ENCODE data around the gene PLPPR4. TPM values are rescaled to one million over a fixed set of nuclear protein-coding genes. Genes with fewer than 3 reads are reported as not detected.

PLPPR4 gene
- total RNA-seq, 4 donors from 2014 or later, result 0.66 to 3.9 (median 2.8) TPM

- H3K9me3 ChIP-seq, result no peaks in the 10 kb centered on the region
- no peak overlapping the region for H3K27ac ChIP-seq
- 88 to 100% methylated on average over 1 of the region's 1 CpG for WGBS, 2 donors
- H3K4me3 ChIP-seq, result no peak overlapping the region
- H3K4me1 ChIP-seq, result no peaks in the 10 kb centered on the region
- no peaks in the 10 kb centered on the region for H3K27me3 ChIP-seq
- no peak for DNase-seq (ENCODE audit: low spot score in 2 of 2)
- no peaks in the 10 kb centered on the region for H3K36me3 ChIP-seq
- TF ChIP-seq CTCF (IDR thresholded peaks at IDR 0.05) (no peak), POLR2A (IDR thresholded peaks at IDR 0.05) (no peak), EP300 (IDR thresholded peaks at IDR 0.05) (no peak)
Observed at GRCh38 chr1:99315305-99315704, 51.0 kb downstream of the PLPPR4 start.

DNA sequence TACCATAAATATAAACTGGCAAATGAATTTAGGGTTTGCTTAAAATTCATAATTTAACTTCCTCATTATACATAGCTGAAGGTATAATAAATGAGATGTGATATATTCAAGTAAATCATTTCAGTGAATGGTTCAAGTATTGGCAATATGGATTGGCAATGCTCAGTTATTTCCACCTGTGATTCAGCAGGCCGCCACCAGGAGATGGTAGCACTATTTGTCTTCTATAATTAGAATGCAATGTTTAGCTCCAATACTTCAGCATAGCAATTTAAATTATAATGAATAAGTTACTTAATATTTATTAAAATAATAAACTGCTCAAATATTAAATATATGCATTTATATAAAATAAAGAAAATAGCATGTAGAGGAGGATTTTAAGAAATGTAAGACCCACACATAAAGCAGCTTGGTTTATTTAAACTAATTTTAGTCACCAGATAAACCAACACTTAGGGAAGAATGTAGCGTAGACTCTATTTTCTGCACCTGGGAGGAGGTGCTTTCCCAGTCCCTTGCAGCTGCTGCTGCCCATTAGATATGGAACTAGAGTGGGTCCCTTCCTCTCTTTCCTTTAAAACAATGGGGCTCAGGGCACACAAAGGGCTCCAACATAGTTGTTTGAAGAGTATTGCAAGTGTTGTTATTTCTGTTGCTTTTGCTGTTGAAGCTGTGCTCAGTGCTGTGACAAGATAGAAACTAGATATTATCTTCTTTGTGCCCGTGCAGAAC is 62.1 kb downstream of the PLPPR4 start:
- Histone ChIP-seq H3K27me3 (no peaks in the 10 kb centered on the region), H3K4me1 (no peaks in the 10 kb centered on the region), H3K4me3 (no peak overlapping the region), H3K36me3 (no peaks in the 10 kb centered on the region), H3K27ac (no peak overlapping the region), H3K9me3 (no peaks in the 10 kb centered on the region)
- WGBS, 2 donors, result 76 to 89% methylated on average over 3 of the region's 3 CpGs
- no peak for TF ChIP-seq POLR2A (IDR thresholded peaks at IDR 0.05)
- TF ChIP-seq CTCF (IDR thresholded peaks at IDR 0.05), result peak in 1 of 5 experiments; percentile 4
- no peak for TF ChIP-seq EP300 (IDR thresholded peaks at IDR 0.05)
- no peak for DNase-seq (ENCODE audit: low spot score in 2 of 2)

- H3K27ac ChIP-seq, result no peak overlapping the region
- 83 to 89% methylated on average over 3 of the region's 3 CpGs for WGBS, 2 donors
- H3K36me3 ChIP-seq, result no peaks in the 10 kb centered on the region
- H3K9me3 ChIP-seq, result no peaks in the 10 kb centered on the region
- no peaks in the 10 kb centered on the region for H3K4me1 ChIP-seq
- no peak for TF ChIP-seq EP300 (IDR thresholded peaks at IDR 0.05)
- TF ChIP-seq CTCF (IDR thresholded peaks at IDR 0.05), result no peak
- no peak for TF ChIP-seq POLR2A (IDR thresholded peaks at IDR 0.05)
- no peak overlapping the region for H3K4me3 ChIP-seq
- DNase-seq (ENCODE audit: low spot score in 2 of 2), result no peak
- H3K27me3 ChIP-seq, result no peaks in the 10 kb centered on the region
Observed at GRCh38 chr1:99327357-99327756, 63.1 kb downstream of the PLPPR4 start.

DNA sequence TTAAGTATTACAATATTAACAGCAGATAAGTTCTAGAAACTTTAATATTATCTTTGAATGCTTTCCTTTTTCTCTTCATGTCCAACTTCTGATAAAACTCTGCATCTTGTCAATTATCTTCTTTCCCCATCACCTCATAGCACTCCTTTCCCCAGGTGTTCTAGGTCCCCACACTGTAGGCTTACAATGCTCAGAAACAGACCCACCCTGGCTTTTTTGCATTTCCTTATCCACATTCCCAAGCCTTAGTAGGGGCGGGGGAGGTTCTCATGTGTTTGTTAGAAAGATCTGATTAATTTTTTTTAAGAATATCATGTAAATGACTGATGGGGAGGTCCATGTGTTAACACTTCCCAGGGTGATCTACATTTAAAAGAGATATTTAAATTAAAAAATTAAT is 63.9 kb downstream of the PLPPR4 start:
- Histone ChIP-seq H3K27ac (no peak overlapping the region), H3K9me3 (no peaks in the 10 kb centered on the region), H3K36me3 (no peaks in the 10 kb centered on the region), H3K4me1 (no peaks in the 10 kb centered on the region), H3K4me3 (no peak overlapping the region), H3K27me3 (no peaks in the 10 kb centered on the region)
- TF ChIP-seq CTCF (IDR thresholded peaks at IDR 0.05), result no peak
- no peak for TF ChIP-seq EP300 (IDR thresholded peaks at IDR 0.05)
- no peak for TF ChIP-seq POLR2A (IDR thresholded peaks at IDR 0.05)
- WGBS, 2 donors, result 83 to 89% methylated on average over 1 of the region's 1 CpG
- no peak for DNase-seq (ENCODE audit: low spot score in 2 of 2)

DNA sequence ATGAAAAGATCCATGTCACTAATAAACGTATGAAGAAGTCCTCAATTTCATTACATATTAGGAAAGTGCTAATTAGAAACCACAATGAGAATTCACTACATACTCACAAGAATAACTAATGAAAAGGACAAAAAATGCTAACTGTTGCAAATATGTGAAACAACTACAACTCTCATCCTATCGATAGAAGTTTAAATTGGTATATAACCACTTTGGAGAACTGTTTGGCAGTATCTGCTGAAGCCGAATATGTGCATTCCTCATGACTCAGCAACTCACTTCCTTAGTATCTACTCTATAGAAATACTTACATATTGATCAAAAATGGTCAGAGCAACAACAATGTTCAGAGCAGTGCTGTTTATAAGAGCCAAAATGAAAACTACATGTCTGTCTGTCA is 66.8 kb downstream of the PLPPR4 start:
- WGBS, 2 donors, result 60 to 92% methylated on average over 3 of the region's 3 CpGs
- H3K4me1 ChIP-seq, result no peaks in the 10 kb centered on the region
- no peak for TF ChIP-seq POLR2A (IDR thresholded peaks at IDR 0.05)
- no peak for TF ChIP-seq CTCF (IDR thresholded peaks at IDR 0.05)
- TF ChIP-seq EP300 (IDR thresholded peaks at IDR 0.05), result no peak
- DNase-seq (ENCODE audit: low spot score in 2 of 2), result no peak
- no peak overlapping the region for H3K27ac ChIP-seq
- no peaks in the 10 kb centered on the region for H3K27me3 ChIP-seq
- H3K36me3 ChIP-seq, result no peaks in the 10 kb centered on the region
- no peak overlapping the region for H3K4me3 ChIP-seq
- no peaks in the 10 kb centered on the region for H3K9me3 ChIP-seq
